HCT116 (cell line): ENCODE measurements around the gene NKX1-1. TPM values are rescaled to one million over a fixed set of nuclear protein-coding genes. Genes with fewer than 3 reads are reported as not detected.

ENCODE experiments used
- ATAC-seq: fragments of 200-7000 bp; cut with Tn5 transposase; 2 replicates; pipeline ENCODE4 v1.9.1; 2020; ENCODE audit warnings: mild to moderate bottlenecking, moderate library complexity
- BruUV-seq: library from RNA; stranded (reverse); fragments of 400-500 nt; replicated peaks from 2 replicates; lab custom pipeline; 2021; lab: Mats Ljungman, UMichigan
- CTCF ChIA-PET: fragments of 300-600 bp; sonication (Branson Sonifier 250); formaldehyde crosslinking; loops from one replicate; lab custom pipeline; 2021; ENCODE audit warnings: antibody characterized with exemption; lab: Charles Lee
- POLR2A ChIA-PET: fragments of 300-600, 350-600 bp; sonication (Branson Sonifier 250); formaldehyde crosslinking; loops from one replicate; lab custom pipeline; 2021; ENCODE audit warnings: antibody characterized with exemption; lab: Charles Lee
- RAD21 ChIA-PET, 2 experiments: fragments of 300-600 bp; sonication (Branson Sonifier 250); formaldehyde crosslinking; loops; one replicate each; lab custom pipeline; 2023; ENCODE audit warnings: low total read pairs in 2 of 2; ENCODE audit not compliant: uncharacterized antibody in 2 of 2, unreplicated experiment in 2 of 2, low non-redundant PET in 1 of 2; lab: Charles Lee
- DNase-seq: peaks from one replicate; pipeline ENCODE4 v3.0.0-alpha.2; 2010; ENCODE audit warnings: low read depth, low spot score
- H2AFZ ChIP-seq: fragments of 200-600 bp; shearing (Covaris generic), sonication (generic); 2 replicates; pipeline ENCODE4 v1.6.1; 2017; ENCODE audit warnings: low read depth, mixed run types, mixed read lengths, antibody characterized with exemption, low read length; ENCODE audit not compliant: poor library complexity, severe bottlenecking
- H3K27ac ChIP-seq: 2 replicates; pipeline ENCODE4 v1.5.1; 2012; ENCODE audit warnings: low read depth, low read length
- H3K27me3 ChIP-seq: fragments of 200-600 bp; sonication (generic); 2 replicates; pipeline ENCODE4 v1.6.1; 2016; ENCODE audit warnings: mixed run types, low read length, mixed read lengths; ENCODE audit not compliant: insufficient read depth
- H3K36me3 ChIP-seq, 2 experiments: fragments of 200-500 bp in 1 of 2; fragments of 200-600 bp in 1 of 2; sonication (Bioruptor generic) in 1 of 2; sonication (generic) in 1 of 2; 2 replicates each; pipeline versions ENCODE4 v1.5.1 to v1.6.1; 2014 to 2016; ENCODE audit warnings: low read length in 2 of 2, inconsistent platforms in 1 of 2, mixed read lengths in 1 of 2, mixed run types in 1 of 2; ENCODE audit not compliant: insufficient read depth in 2 of 2, control insufficient read depth in 1 of 2
- H3K4me1 ChIP-seq, 2 experiments: fragments of 200-600 bp in 1 of 2; sonication (generic) in 1 of 2; 2 replicates each; pipeline versions ENCODE4 v1.5.1 to v1.6.1; 2012 to 2017; ENCODE audit warnings: low read length in 2 of 2, inconsistent platforms in 1 of 2, mild to moderate bottlenecking in 1 of 2, mixed read lengths in 1 of 2, mixed run types in 1 of 2, moderate library complexity in 1 of 2; ENCODE audit not compliant: insufficient read depth in 2 of 2, control insufficient read depth in 1 of 2
- H3K4me2 ChIP-seq: fragments of 200-600 bp; sonication (generic); 2 replicates; pipeline ENCODE4 v1.6.1; 2017; ENCODE audit warnings: mixed run types, low read length, mixed read lengths
- H3K4me3 ChIP-seq, 2 experiments: fragments of 200-600 bp in 1 of 2; sonication (generic) in 1 of 2; replicated peaks in 1 of 2; 2 replicates each; pipeline ENCODE4 v1.5.1; 2011 to 2016; ENCODE audit warnings: low read length in 2 of 2, control low read depth in 1 of 2, low read depth in 1 of 2, mild to moderate bottlenecking in 1 of 2, mixed read lengths in 1 of 2, mixed run types in 1 of 2
- H3K79me2 ChIP-seq: fragments of 200-600 bp; sonication (generic); 2 replicates; pipeline ENCODE4 v1.6.1; 2017; ENCODE audit warnings: mild to moderate bottlenecking, mixed run types, low read length, moderate library complexity, mixed read lengths; ENCODE audit not compliant: insufficient read depth
- H3K9ac ChIP-seq: fragments of 200-600 bp; sonication (generic); 2 replicates; pipeline ENCODE4 v1.6.1; 2016; ENCODE audit warnings: low read length, mixed read lengths
- H3K9me2 ChIP-seq: fragments of 200-600 bp; sonication (generic), shearing (Covaris generic); 2 replicates; pipeline ENCODE4 v1.6.1; 2017; ENCODE audit warnings: mixed run types, mild to moderate bottlenecking, moderate library complexity; ENCODE audit not compliant: insufficient read depth
- H3K9me3 ChIP-seq, 2 experiments: fragments of 200-500 bp in 1 of 2; fragments of 200-600 bp in 1 of 2; sonication (Bioruptor generic) in 1 of 2; sonication (generic) in 1 of 2; 2 replicates each; pipeline ENCODE4 v1.6.1; 2014 to 2017; ENCODE audit warnings: low read length in 2 of 2, mixed read lengths in 2 of 2, inconsistent platforms in 1 of 2, low read depth in 1 of 2, mild to moderate bottlenecking in 1 of 2, mixed run types in 1 of 2, moderate library complexity in 1 of 2; ENCODE audit not compliant: control insufficient read depth in 1 of 2, insufficient read depth in 1 of 2
- H4K20me1 ChIP-seq: fragments of 200-600 bp; sonication (generic), shearing (Covaris generic); 2 replicates; pipeline ENCODE4 v1.6.1; 2017; ENCODE audit warnings: mixed run types, mild to moderate bottlenecking, moderate library complexity; ENCODE audit not compliant: insufficient read depth
- CEBPB ChIP-seq: IDR thresholded peaks from 2 replicates; pipeline ENCODE4 v1.6.1; 2012; ENCODE audit warnings: low read depth
- EGR1 ChIP-seq: IDR thresholded peaks from 2 replicates; pipeline ENCODE4 v1.6.1; 2012; ENCODE audit warnings: low read depth
- ELF1 ChIP-seq: IDR thresholded peaks from 2 replicates; pipeline ENCODE4 v1.6.1; 2012; ENCODE audit warnings: low read depth, borderline replicate concordance
- EZH2phosphoT487 ChIP-seq: fragments of 200-600 bp; IDR thresholded peaks from 2 replicates; pipeline ENCODE4 v1.6.1; 2018; ENCODE audit warnings: antibody characterized with exemption, borderline replicate concordance
- FOSL1 ChIP-seq: IDR thresholded peaks from 2 replicates; pipeline ENCODE4 v1.6.1; 2012; ENCODE audit warnings: low read depth
- JUND ChIP-seq: IDR thresholded peaks from 2 replicates; pipeline ENCODE4 v1.6.1; 2012
- POLR2A ChIP-seq: IDR thresholded peaks from 2 replicates; pipeline ENCODE4 v1.7.0; 2011; ENCODE audit warnings: borderline replicate concordance; ENCODE audit not compliant: insufficient read depth, insufficient read length; ENCODE audit errors: extremely low read depth
- POLR2AphosphoS5 ChIP-seq: IDR thresholded peaks from 2 replicates; pipeline ENCODE4 v1.6.1; 2011; ENCODE audit warnings: mild to moderate bottlenecking, low read depth, low read length, moderate library complexity
- RAD21 ChIP-seq: IDR thresholded peaks from 2 replicates; pipeline ENCODE4 v1.6.1; 2012; ENCODE audit warnings: low read depth, mild to moderate bottlenecking
- ZNF274 ChIP-seq: fragments of 200-500 bp; sonication (Bioruptor generic); IDR thresholded peaks from 2 replicates; pipeline ENCODE4 v1.6.1; 2014; ENCODE audit warnings: mild to moderate bottlenecking, low read depth, low read length, inconsistent platforms
- intact Hi-C: fragments of 100-400 bp; cut with micrococcal nuclease; formaldehyde crosslinking; loops from 2 replicates; pipeline ENCODE4 v1.10.0; 2022
- total RNA-seq: library from RNA; stranded (reverse); gene quantifications from one replicate; pipeline ENCODE4 v1.2.1, GENCODE V29; 2021; ENCODE audit not compliant: unreplicated experiment
- TF ChIP-seq, protein P1 (sequence below): IDR thresholded peaks from 2 replicates; pipeline ENCODE4 v1.6.1; 2012
- TF ChIP-seq, protein P2 (sequence below): IDR thresholded peaks from 2 replicates; pipeline ENCODE4 v1.6.1; 2012
- TF ChIP-seq, protein P3 (sequence below): IDR thresholded peaks from 2 replicates; pipeline ENCODE4 v1.6.1; 2012; ENCODE audit warnings: low read depth

NKX1-1 gene
- total RNA-seq, 1 experiment from 2014 or later: not detected

DNA sequence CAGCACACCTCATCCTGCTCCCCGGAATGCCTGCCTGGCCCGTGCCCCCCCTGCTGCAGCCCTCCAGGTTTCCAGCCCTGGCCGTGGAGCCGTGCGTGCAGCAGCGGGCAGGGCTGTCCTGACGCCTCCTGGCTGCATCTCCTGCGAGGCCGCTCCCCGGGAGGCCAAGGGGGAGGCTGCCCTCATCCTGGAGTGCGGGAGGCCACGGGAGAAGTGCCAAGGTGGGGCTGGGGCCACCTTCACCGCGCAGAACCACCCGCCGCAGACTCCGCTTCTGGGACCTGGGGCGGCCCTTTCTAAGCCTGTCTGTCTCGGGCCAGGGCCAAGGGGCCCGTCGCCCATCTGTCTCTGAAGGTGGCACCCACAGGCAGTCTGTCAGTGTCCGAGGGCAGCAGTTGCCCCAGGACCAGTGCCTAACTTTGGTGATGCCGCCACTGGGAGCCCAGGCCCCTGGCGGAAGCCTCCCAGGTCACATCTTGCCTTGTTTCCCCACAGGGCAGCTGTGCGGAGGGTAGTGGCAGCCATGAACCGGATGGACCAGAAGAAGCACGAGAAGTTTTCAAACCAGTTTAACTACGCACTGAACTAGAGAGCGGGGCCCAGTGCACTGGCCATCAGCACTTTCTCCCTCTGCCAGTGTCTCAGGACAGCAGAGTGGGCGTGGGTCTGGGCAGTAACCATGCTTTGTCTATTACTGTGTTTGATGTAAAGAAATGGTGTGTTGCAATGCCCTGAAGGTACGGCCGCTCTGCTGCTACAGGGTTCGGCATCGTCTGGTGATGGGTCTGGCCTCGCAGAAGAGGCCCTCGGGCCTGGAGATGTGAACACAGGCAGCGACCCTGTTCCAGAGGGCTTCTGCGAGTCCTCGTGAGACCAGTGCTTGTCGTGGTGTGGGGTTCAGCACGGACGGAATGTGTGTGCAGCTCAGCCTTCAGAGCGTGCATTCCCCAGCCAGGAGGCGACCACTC, 20.6 kb downstream of the NKX1-1 start:
- H3K4me3 ChIP-seq: no peak overlapping the region
- TF ChIP-seq JUND (no peak), FOSL1 (no peak), ELF1 (no peak), EZH2phosphoT487 (no peak), POLR2A (no peak), RAD21 (no peak), POLR2AphosphoS5 (no peak), EGR1 (no peak), CEBPB (no peak), ZNF274 (no peak)
- TF ChIP-seq, protein P1, sequence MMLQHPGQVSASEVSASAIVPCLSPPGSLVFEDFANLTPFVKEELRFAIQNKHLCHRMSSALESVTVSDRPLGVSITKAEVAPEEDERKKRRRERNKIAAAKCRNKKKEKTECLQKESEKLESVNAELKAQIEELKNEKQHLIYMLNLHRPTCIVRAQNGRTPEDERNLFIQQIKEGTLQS: no peak
- TF ChIP-seq, protein P2, sequence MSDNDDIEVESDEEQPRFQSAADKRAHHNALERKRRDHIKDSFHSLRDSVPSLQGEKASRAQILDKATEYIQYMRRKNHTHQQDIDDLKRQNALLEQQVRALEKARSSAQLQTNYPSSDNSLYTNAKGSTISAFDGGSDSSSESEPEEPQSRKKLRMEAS: no peak
- TF ChIP-seq, protein P3, sequence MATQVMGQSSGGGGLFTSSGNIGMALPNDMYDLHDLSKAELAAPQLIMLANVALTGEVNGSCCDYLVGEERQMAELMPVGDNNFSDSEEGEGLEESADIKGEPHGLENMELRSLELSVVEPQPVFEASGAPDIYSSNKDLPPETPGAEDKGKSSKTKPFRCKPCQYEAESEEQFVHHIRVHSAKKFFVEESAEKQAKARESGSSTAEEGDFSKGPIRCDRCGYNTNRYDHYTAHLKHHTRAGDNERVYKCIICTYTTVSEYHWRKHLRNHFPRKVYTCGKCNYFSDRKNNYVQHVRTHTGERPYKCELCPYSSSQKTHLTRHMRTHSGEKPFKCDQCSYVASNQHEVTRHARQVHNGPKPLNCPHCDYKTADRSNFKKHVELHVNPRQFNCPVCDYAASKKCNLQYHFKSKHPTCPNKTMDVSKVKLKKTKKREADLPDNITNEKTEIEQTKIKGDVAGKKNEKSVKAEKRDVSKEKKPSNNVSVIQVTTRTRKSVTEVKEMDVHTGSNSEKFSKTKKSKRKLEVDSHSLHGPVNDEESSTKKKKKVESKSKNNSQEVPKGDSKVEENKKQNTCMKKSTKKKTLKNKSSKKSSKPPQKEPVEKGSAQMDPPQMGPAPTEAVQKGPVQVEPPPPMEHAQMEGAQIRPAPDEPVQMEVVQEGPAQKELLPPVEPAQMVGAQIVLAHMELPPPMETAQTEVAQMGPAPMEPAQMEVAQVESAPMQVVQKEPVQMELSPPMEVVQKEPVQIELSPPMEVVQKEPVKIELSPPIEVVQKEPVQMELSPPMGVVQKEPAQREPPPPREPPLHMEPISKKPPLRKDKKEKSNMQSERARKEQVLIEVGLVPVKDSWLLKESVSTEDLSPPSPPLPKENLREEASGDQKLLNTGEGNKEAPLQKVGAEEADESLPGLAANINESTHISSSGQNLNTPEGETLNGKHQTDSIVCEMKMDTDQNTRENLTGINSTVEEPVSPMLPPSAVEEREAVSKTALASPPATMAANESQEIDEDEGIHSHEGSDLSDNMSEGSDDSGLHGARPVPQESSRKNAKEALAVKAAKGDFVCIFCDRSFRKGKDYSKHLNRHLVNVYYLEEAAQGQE: no peak
- H3K79me2 ChIP-seq: no peaks in the 10 kb centered on the region
- DNase-seq (no peak), ATAC-seq (no peak)
- intact Hi-C loops: no loop called here
- H3K27ac ChIP-seq: no peak overlapping the region
- H3K4me2 ChIP-seq: no peak overlapping the region
- peaks cover 0 to 9% of the 10 kb centered on the region in 2 experiments; a peak in 1 of 4 replicates for H3K9me3 ChIP-seq
- H3K4me1 ChIP-seq: no peaks in the 10 kb centered on the region
- POLR2A ChIA-PET: no interaction called here
- RAD21 ChIA-PET: no interaction called here
- no TSS peak for BruUV-seq
- peaks cover 2 to 4% of the 10 kb centered on the region in 2 experiments; a peak in 1 of 4 replicates for H3K36me3 ChIP-seq
- H3K9ac ChIP-seq: no peak overlapping the region
- H2AFZ ChIP-seq: no peak overlapping the region
- H4K20me1 ChIP-seq: no peaks in the 10 kb centered on the region
- H3K9me2 ChIP-seq: no peaks in the 10 kb centered on the region
- no peaks in the 10 kb centered on the region for H3K27me3 ChIP-seq
- CTCF ChIA-PET: no interaction called here
